ENCODE results near the gene CERK. TPM values are rescaled to one million over a fixed set of nuclear protein-coding genes. Genes with fewer than 3 reads are reported as not detected.

CERK gene
- total and polyA plus RNA-seq, 9 of the 15 experiments (the other 6 are each of a cell fraction or from before 2014, with no cell fraction given), result 1.1 to 14.9 (median 8.7) TPM

GRCh38 chr22:46661221-46661851 is 76.7 kb downstream of the CERK start (continued):
- TF ChIP-seq CREB5 (CRISPR knock-in tag; IDR thresholded peaks at IDR 0.05) (no peak), GTF3C2 (IDR thresholded peaks at IDR 0.05; ENCODE audit: borderline replicate concordance, extremely low read depth, insufficient read length) (no peak), POLR2B (IDR thresholded peaks at IDR 0.05; ENCODE audit: low read depth, partially characterized antibody) (no peak), ZNF668 (CRISPR knock-in tag; IDR thresholded peaks at IDR 0.05) (no peak), MAX (CRISPR knock-in tag; IDR thresholded peaks at IDR 0.05) (no peak), TGIF2 (CRISPR knock-in tag; IDR thresholded peaks at IDR 0.05) (no peak), ZNF12 (CRISPR knock-in tag; IDR thresholded peaks at IDR 0.05) (no peak), ZNF609 (CRISPR knock-in tag; IDR thresholded peaks at IDR 0.05; ENCODE audit: borderline replicate concordance) (no peak), PCBP2 (IDR thresholded peaks at IDR 0.05; ENCODE audit: low read depth, low read length, poor library complexity, severe bottlenecking) (no peak), DLX4 (CRISPR knock-in tag; IDR thresholded peaks at IDR 0.05) (no peak), PHF8 (IDR thresholded peaks at IDR 0.05; ENCODE audit: borderline replicate concordance, low read length) (no peak), EZH2 (IDR thresholded peaks at IDR 0.05; ENCODE audit: borderline replicate concordance, low read depth, low read length) (no peak), ZC3H8 (IDR thresholded peaks at IDR 0.05) (no peak), HMGN3 (IDR thresholded peaks at IDR 0.05; ENCODE audit: borderline replicate concordance, extremely low read depth, insufficient read length, low read depth, low read length) (no peak), ATF1 (CRISPR knock-in tag; IDR thresholded peaks at IDR 0.05) (no peak), ATF1 (tag; IDR thresholded peaks at IDR 0.05) (peak; percentile 35), POLR3A (IDR thresholded peaks at IDR 0.05; ENCODE audit: borderline replicate concordance, extremely low read depth, insufficient read depth, insufficient read length) (no peak)
